PC-3 (cell line): ENCODE data around the gene ZNF19.

Experiments
- EZH2 ChIP-seq: fragments of 300-600 bp; sonication (generic); IDR thresholded peaks from one replicate; pipeline ENCODE4 v1.6.1; 2017; ENCODE audit warnings: antibody characterized with exemption, mild to moderate bottlenecking, low read length; ENCODE audit not compliant: unreplicated experiment
- TF ChIP-seq, protein P1 (sequence below): fragments of 300-600 bp; sonication (generic); conservative IDR thresholded peaks from 2 replicates; pipeline ENCODE4 v1.5.1; 2017; ENCODE audit warnings: antibody characterized with exemption, low read depth, mild to moderate bottlenecking, low read length

DNA sequence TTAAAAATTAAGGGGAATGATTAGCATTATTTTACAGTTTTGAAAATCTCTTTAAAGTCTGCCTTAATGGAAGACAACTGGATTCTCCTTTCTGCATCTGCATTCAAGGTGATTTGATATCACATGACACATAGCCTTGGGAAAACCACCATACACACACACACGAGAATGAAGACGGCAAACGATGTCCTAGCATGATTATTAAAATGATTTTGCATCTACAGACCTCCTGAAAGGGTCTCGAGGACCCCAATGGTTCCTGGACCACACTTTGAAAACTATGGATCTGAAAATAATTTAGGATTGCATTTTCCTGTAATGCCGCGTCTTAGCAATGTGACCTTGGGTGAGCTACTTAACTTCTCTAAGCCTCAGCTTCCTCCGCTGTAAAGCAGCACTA, 25.4 kb upstream of the ZNF19 start:
- TF ChIP-seq, protein P1, sequence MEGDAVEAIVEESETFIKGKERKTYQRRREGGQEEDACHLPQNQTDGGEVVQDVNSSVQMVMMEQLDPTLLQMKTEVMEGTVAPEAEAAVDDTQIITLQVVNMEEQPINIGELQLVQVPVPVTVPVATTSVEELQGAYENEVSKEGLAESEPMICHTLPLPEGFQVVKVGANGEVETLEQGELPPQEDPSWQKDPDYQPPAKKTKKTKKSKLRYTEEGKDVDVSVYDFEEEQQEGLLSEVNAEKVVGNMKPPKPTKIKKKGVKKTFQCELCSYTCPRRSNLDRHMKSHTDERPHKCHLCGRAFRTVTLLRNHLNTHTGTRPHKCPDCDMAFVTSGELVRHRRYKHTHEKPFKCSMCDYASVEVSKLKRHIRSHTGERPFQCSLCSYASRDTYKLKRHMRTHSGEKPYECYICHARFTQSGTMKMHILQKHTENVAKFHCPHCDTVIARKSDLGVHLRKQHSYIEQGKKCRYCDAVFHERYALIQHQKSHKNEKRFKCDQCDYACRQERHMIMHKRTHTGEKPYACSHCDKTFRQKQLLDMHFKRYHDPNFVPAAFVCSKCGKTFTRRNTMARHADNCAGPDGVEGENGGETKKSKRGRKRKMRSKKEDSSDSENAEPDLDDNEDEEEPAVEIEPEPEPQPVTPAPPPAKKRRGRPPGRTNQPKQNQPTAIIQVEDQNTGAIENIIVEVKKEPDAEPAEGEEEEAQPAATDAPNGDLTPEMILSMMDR: no peak
- TF ChIP-seq EZH2: no peak
